NCI-H1436 treated with DMSO at 0.1 percent for 48 hours (cell line): ENCODE results near the gene ERN1.
"Not testable (repeated sequence)": the region's sequence is repeated elsewhere in the genome, so short reads cannot be mapped to it uniquely, and the experiment has no call there.

Experiments used
- DNase-seq: peaks from one replicate; lab custom pipeline; 2025; lab: John Stamatoyannopoulos, UW

The ERN1 gene

GRCh38 chr17:64134216-64134970, 4.4 kb upstream of the ERN1 start:
- no peak for DNase-seq

- no peak for DNase-seq
Observed at GRCh38 chr17:64133546-64134215, 3.7 kb upstream of the ERN1 start.

- no peak for DNase-seq
Observed at GRCh38 chr17:64131606-64132270, 1.8 kb upstream of the ERN1 start.

- no peak for DNase-seq
Observed at GRCh38 chr17:64130559-64131001, 636 bp upstream of the ERN1 start.

- no peak for DNase-seq
Observed at GRCh38 chr17:64129515-64129764, 504 bp downstream of the ERN1 start.

GRCh38 chr17:64128787-64129514, 993 bp downstream of the ERN1 start:
- DNase-seq, result no peak

- no peak for DNase-seq
Observed at GRCh38 chr17:64126918-64127317, 3.0 kb downstream of the ERN1 start.

GRCh38 chr17:64125937-64126336, 4.0 kb downstream of the ERN1 start:
- no peak for DNase-seq

- DNase-seq, result no peak
Observed at GRCh38 chr17:64124609-64125008, 5.3 kb downstream of the ERN1 start.

GRCh38 chr17:64123114-64123513, 6.8 kb downstream of the ERN1 start:
- DNase-seq, result no peak

- not testable (repeated sequence) for DNase-seq
Observed at GRCh38 chr17:64120972-64121786, 8.8 kb downstream of the ERN1 start.

GRCh38 chr17:64120159-64120810, 9.7 kb downstream of the ERN1 start:
- no peak for DNase-seq

- no peak for DNase-seq
Observed at GRCh38 chr17:64117981-64118979, 11.7 kb downstream of the ERN1 start.

GRCh38 chr17:64115822-64116534, 14.0 kb downstream of the ERN1 start:
- no peak for DNase-seq

- no peak for DNase-seq
Observed at GRCh38 chr17:64115043-64115698, 14.8 kb downstream of the ERN1 start.

- no peak for DNase-seq
Observed at GRCh38 chr17:64113006-64113405, 16.9 kb downstream of the ERN1 start.

- DNase-seq, result no peak
Observed at GRCh38 chr17:64111831-64112230, 18.1 kb downstream of the ERN1 start.

- DNase-seq, result no peak
Observed at GRCh38 chr17:64110379-64111152, 19.4 kb downstream of the ERN1 start.
